Breast epithelium (tissue), 4 donors: ENCODE measurements around the gene DHCR24. TPM values are rescaled to one million over a fixed set of nuclear protein-coding genes. Genes with fewer than 3 reads are reported as not detected.
A peak's percentile ranks its signal among the peaks of the same experiment; 100 is the strongest.

ENCODE experiments used
- DNase-seq, 2 donors: peaks; one replicate each; pipeline ENCODE4 v3.0.0-alpha.2; 2019; ENCODE audit warnings: low spot score in 2 of 2
- H3K27ac ChIP-seq, 2 donors: fragments of 200-600 bp; sonication (generic) in 1 of 2; one replicate each; pipeline ENCODE4 v1.5.1; 2016 to 2019; ENCODE audit warnings: mild to moderate bottlenecking in 1 of 2
- H3K27me3 ChIP-seq, 2 donors: fragments of 200-600 bp; sonication (generic) in 1 of 2; one replicate each; pipeline versions ENCODE4 v1.5.1 to v1.6.0; 2017 to 2019; ENCODE audit warnings: control low read depth in 1 of 2, mild to moderate bottlenecking in 1 of 2
- H3K36me3 ChIP-seq: fragments of 200-600 bp; one replicate; pipeline ENCODE4 v1.5.1; 2019
- H3K4me1 ChIP-seq, 2 donors: fragments of 200-600 bp; sonication (generic); one replicate each; pipeline ENCODE4 v1.5.1; 2016 to 2019; ENCODE audit warnings: control low read depth in 1 of 2
- H3K4me3 ChIP-seq, 3 donors: fragments of 200-600 bp; sonication (generic); 1 replicate in 2 of 3; 2 replicates in 1 of 3; pipeline ENCODE4 v1.5.1; 2016 to 2019; ENCODE audit warnings: mild to moderate bottlenecking in 3 of 3, moderate library complexity in 2 of 3
- H3K9me3 ChIP-seq, 2 donors: fragments of 200-600 bp; sonication (generic) in 1 of 2; one replicate each; pipeline ENCODE4 v1.5.1; 2016 to 2019; ENCODE audit warnings: control low read depth in 1 of 2
- CTCF ChIP-seq, 3 donors: fragments of 450-650 bp; IDR thresholded peaks; one replicate each; pipeline ENCODE4 v1.5.1; 2016 to 2017; ENCODE audit warnings: antibody characterized with exemption in 3 of 3, mild to moderate bottlenecking in 3 of 3, moderate library complexity in 3 of 3
- POLR2A ChIP-seq: fragments of 450-650 bp; IDR thresholded peaks from one replicate; pipeline ENCODE4 v1.6.1; 2016; ENCODE audit warnings: antibody characterized with exemption, mild to moderate bottlenecking, moderate library complexity
- POLR2AphosphoS5 ChIP-seq, 3 donors: sonication (generic); formaldehyde crosslinking; IDR thresholded peaks; one replicate each; pipeline ENCODE4 v1.6.1; 2017; ENCODE audit warnings: antibody characterized with exemption in 3 of 3
- intact Hi-C: fragments of 100-400 bp; cut with DNase I; formaldehyde crosslinking; loops from one replicate; pipeline ENCODE4 v1.15.1; 2023; ENCODE audit warnings: low total_unique reads
- total RNA-seq, 3 donors: library from RNA; depleted of rRNA; stranded (reverse); fragments of >200 nt; gene quantifications; one replicate each; pipeline ENCODE4 v1.1.0, GENCODE V29; 2016

The DHCR24 gene
- total RNA-seq, 3 donors from 2014 or later, result 149 to 230 (median 157) TPM

- Histone ChIP-seq H3K4me1 (no peaks in the 10 kb centered on the region), H3K27me3 (no peaks in the 10 kb centered on the region), H3K4me3 (no peak overlapping the region), H3K36me3 (no peaks in the 10 kb centered on the region), H3K9me3 (no peaks in the 10 kb centered on the region), H3K27ac (no peak overlapping the region)
- TF ChIP-seq POLR2AphosphoS5 (IDR thresholded peaks at IDR 0.05) (no peak), POLR2A (no peak), CTCF (IDR thresholded peaks at IDR 0.05) (no peak)
- intact Hi-C loops, result no loop called here
- DNase-seq, result no peak
These were observed 7.3 kb upstream of the DHCR24 start for GRCh38 chr1:54894271-54894670.

DNA sequence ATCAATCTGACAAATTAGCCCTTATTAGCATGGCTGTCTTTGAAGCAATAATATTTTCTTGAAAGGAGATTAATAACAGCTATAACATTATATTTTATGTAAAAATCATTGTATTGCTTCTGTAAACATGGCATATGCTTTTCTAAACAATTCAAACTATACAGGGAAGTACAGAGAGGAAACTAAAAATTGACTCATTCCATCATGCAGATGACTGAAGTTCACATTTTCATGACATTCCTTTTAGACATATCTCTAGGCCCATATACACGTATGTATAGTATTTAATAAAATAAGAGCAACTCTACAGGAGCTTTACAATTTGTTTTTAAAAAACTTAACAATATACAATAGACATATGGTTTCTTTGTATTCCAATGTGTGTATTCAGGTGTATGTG is 5.6 kb upstream of the DHCR24 start:
- no peak overlapping the region for H3K27ac ChIP-seq
- H3K36me3 ChIP-seq, result no peaks in the 10 kb centered on the region
- no peaks in the 10 kb centered on the region for H3K27me3 ChIP-seq
- H3K9me3 ChIP-seq, result no peaks in the 10 kb centered on the region
- H3K4me1 ChIP-seq, result no peaks in the 10 kb centered on the region
- intact Hi-C loops, result no loop called here
- no peak for DNase-seq
- H3K4me3 ChIP-seq, result no peak overlapping the region
- TF ChIP-seq POLR2AphosphoS5 (IDR thresholded peaks at IDR 0.05) (no peak), POLR2A (no peak), CTCF (IDR thresholded peaks at IDR 0.05) (no peak)

DNA sequence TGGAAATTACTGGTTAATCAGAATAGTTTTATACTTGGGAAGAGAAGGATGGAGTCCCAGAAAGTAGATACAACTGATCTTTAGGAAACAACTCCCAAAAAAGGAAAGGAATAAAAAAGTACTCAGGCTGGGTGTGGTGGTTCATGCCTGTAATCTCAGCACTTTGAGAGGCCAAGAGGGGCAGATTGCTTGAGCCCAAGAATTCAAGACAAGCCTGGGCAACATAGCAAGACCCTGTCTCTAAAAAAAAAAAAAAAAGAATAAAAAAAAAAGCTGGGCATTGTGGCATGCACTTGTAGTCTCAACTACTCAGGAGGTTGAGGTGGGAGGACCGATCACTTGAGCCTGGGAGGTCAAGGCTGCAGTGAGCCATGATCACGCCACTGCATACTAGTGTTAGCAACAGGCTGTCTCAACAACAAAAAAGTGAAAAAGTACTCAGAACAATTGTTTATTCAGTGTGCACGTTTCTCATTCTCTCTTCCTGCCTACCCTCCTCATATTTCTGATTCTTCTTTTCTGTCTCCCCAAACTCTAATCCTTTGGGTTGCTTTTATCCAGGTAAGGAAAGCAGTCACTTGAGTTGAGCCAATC is 2.2 kb upstream of the DHCR24 start:
- H3K4me1 ChIP-seq, result no peaks in the 10 kb centered on the region
- H3K9me3 ChIP-seq, result no peaks in the 10 kb centered on the region
- no peaks in the 10 kb centered on the region for H3K27me3 ChIP-seq
- intact Hi-C loops, result no loop called here
- no peak overlapping the region for H3K27ac ChIP-seq
- no peak overlapping the region for H3K4me3 ChIP-seq
- no peaks in the 10 kb centered on the region for H3K36me3 ChIP-seq
- TF ChIP-seq CTCF (IDR thresholded peaks at IDR 0.05) (no peak), POLR2A (no peak), POLR2AphosphoS5 (IDR thresholded peaks at IDR 0.05) (no peak)
- DNase-seq, result no peak

- H3K36me3 ChIP-seq, result no peaks in the 10 kb centered on the region
- peak overlapping the region in 2 of 3 donors; percentile 72 to 88 for H3K4me3 ChIP-seq
- no peak for DNase-seq
- H3K9me3 ChIP-seq, result no peaks in the 10 kb centered on the region
- H3K4me1 ChIP-seq, result no peaks in the 10 kb centered on the region
- no peak for TF ChIP-seq POLR2AphosphoS5 (IDR thresholded peaks at IDR 0.05)
- TF ChIP-seq CTCF (IDR thresholded peaks at IDR 0.05), result no peak
- TF ChIP-seq POLR2A, result no peak
- intact Hi-C loops, result no loop called here
- no peaks in the 10 kb centered on the region for H3K27me3 ChIP-seq
- peak overlapping the region; percentile 78 to 84 for H3K27ac ChIP-seq
These were observed 1.2 kb upstream of the DHCR24 start for GRCh38 chr1:54888080-54888733.

- TF ChIP-seq CTCF (IDR thresholded peaks at IDR 0.05) (no peak), POLR2AphosphoS5 (IDR thresholded peaks at IDR 0.05) (no peak), POLR2A (no peak)
- H3K4me1 ChIP-seq, result no peaks in the 10 kb centered on the region
- H3K4me3 ChIP-seq, result peak overlapping the region; percentile 72 to 88 (median 74)
- no peaks in the 10 kb centered on the region for H3K36me3 ChIP-seq
- no peaks in the 10 kb centered on the region for H3K27me3 ChIP-seq
- DNase-seq, result peak in 1 of 2 donors; percentile 49
- intact Hi-C loops, result no loop called here
- no peaks in the 10 kb centered on the region for H3K9me3 ChIP-seq
- peak overlapping the region; percentile 78 to 84 for H3K27ac ChIP-seq
These were observed 673 bp upstream of the DHCR24 start for GRCh38 chr1:54887665-54888071.
